GM23248 (cell line): ENCODE results near the gene MYO18B. TPM values are rescaled to one million over a fixed set of nuclear protein-coding genes. Genes with fewer than 3 reads are reported as not detected.

Source experiments
- DNase-seq: peaks from one replicate; pipeline ENCODE4 v3.0.0-alpha.2; 2015
- H2AFZ ChIP-seq: fragments of 200-600 bp; sonication (generic); 2 replicates; pipeline ENCODE4 v1.6.1; 2016; ENCODE audit warnings: antibody characterized with exemption
- H3F3A ChIP-seq: fragments of 200-600 bp; sonication (generic); 2 replicates; pipeline ENCODE4 v1.6.1; 2016; ENCODE audit warnings: mild to moderate bottlenecking, antibody characterized with exemption, mixed run types; ENCODE audit not compliant: insufficient read depth
- H3K27ac ChIP-seq: fragments of 200-600 bp; sonication (generic); 2 replicates; pipeline ENCODE4 v1.5.1; 2016; ENCODE audit warnings: mild to moderate bottlenecking
- H3K27me3 ChIP-seq: fragments of 200-600 bp; sonication (generic); replicated peaks from 2 replicates; pipeline ENCODE4 v1.6.1; 2016; ENCODE audit warnings: mild to moderate bottlenecking; ENCODE audit not compliant: insufficient read depth
- H3K36me3 ChIP-seq: fragments of 200-600 bp; sonication (generic); 2 replicates; pipeline ENCODE4 v1.6.1; 2016; ENCODE audit warnings: low read depth, mild to moderate bottlenecking
- H3K4me1 ChIP-seq: fragments of 200-600 bp; sonication (generic); 2 replicates; pipeline ENCODE4 v1.6.1; 2016; ENCODE audit warnings: mild to moderate bottlenecking; ENCODE audit not compliant: insufficient read depth
- H3K4me2 ChIP-seq: fragments of 200-600 bp; sonication (generic); one replicate; pipeline ENCODE4 v1.6.1; 2016; ENCODE audit warnings: mild to moderate bottlenecking; ENCODE audit not compliant: unreplicated experiment
- H3K4me3 ChIP-seq: fragments of 200-600 bp; sonication (generic); 2 replicates; pipeline ENCODE4 v1.5.1; 2016; ENCODE audit warnings: mild to moderate bottlenecking
- H3K79me2 ChIP-seq: fragments of 200-600 bp; sonication (generic); 2 replicates; pipeline ENCODE4 v1.6.1; 2016; ENCODE audit warnings: mild to moderate bottlenecking; ENCODE audit not compliant: insufficient read depth
- H3K9ac ChIP-seq: fragments of 200-600 bp; sonication (generic); 2 replicates; pipeline ENCODE4 v1.6.1; 2016; ENCODE audit warnings: mild to moderate bottlenecking
- H3K9me2 ChIP-seq: fragments of 200-600 bp; sonication (generic); 2 replicates; pipeline ENCODE4 v1.6.1; 2016; ENCODE audit warnings: mixed run types, mild to moderate bottlenecking, moderate library complexity; ENCODE audit not compliant: insufficient read depth
- H3K9me3 ChIP-seq: fragments of 200-600 bp; sonication (generic); one replicate; pipeline ENCODE4 v1.6.1; 2017; ENCODE audit warnings: low read depth
- H4K20me1 ChIP-seq: fragments of 200-600 bp; sonication (generic); 2 replicates; pipeline ENCODE4 v1.6.0; 2016; ENCODE audit not compliant: insufficient read depth
- EZH2 ChIP-seq: fragments of 200-600 bp; sonication (generic); IDR thresholded peaks from 2 replicates; pipeline ENCODE4 v1.6.1; 2018; ENCODE audit warnings: antibody characterized with exemption, mild to moderate bottlenecking; ENCODE audit not compliant: insufficient read depth, poor library complexity, severe bottlenecking
- EZH2phosphoT487 ChIP-seq: fragments of 200-600 bp; sonication (generic); IDR thresholded peaks from 2 replicates; pipeline ENCODE4 v1.6.1; 2018; ENCODE audit warnings: antibody characterized with exemption, moderate library complexity, mild to moderate bottlenecking, low read depth; ENCODE audit not compliant: insufficient read depth
- WGBS, 2 experiments: methylation state at CpG; one replicate each; pipeline ENCODE4 v1.1.6; 2015 to 2017; ENCODE audit warnings: low lambda C conversion rate in 2 of 2, low coverage in 1 of 2; ENCODE audit errors: missing lambda C conversion rate in 2 of 2; 5-methylcytosine and 5-hydroxymethylcytosine counted together
- in situ Hi-C: fragments of 300-500 bp; cut with MboI; formaldehyde crosslinking; loops from 2 replicates; pipeline ENCODE4 v1.15.0; 2020
- polyA plus RNA-seq: library from polyadenylated mRNA; unstranded; fragments of >200 nt; fragmentation: Nextera tagmentation; extraction: Ambion mirVana; gene quantifications from 2 replicates; pipeline ENCODE4 v1.2.1, GENCODE V29; 2016
- total RNA-seq: library from RNA; depleted of rRNA; stranded (reverse); fragments of >200 nt; shearing (Covaris generic); gene quantifications from 2 replicates; pipeline ENCODE4 v1.2.3, GENCODE V29; 2014

MYO18B gene
- total and polyA plus RNA-seq, 2 experiments from 2014 or later = not detected

DNA sequence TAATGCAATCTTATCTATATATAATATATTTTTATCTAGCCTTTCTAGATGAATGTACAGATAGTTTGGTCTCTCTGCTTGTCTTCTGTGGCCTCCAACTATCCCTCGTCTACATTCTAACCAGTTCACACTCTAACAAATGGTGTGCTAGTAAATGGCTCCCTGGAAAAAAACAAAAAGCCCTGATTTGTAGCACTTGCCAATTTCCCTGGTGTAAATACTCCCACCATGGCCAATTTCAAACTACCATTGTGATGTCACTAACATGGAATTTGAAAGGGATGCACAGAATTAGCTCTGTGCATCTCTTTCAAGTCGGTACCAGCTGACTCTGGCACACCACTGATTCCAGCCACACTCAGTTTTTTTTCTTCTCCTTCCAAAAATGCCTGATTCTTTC lies 154.6 kb downstream of the MYO18B start:
- Histone ChIP-seq H3K9me3 (no peaks in the 10 kb centered on the region), H3K79me2 (no peaks in the 10 kb centered on the region), H3F3A (no peaks in the 10 kb centered on the region), H3K9me2 (no peaks in the 10 kb centered on the region), H3K9ac (no peak overlapping the region), H3K4me2 (no peak overlapping the region), H3K27ac (no peak overlapping the region), H3K4me3 (no peak overlapping the region), H3K4me1 (no peaks in the 10 kb centered on the region), H3K36me3 (no peaks in the 10 kb centered on the region), H2AFZ (no peak overlapping the region), H4K20me1 (no peaks in the 10 kb centered on the region), H3K27me3 (no peaks in the 10 kb centered on the region)
- TF ChIP-seq EZH2phosphoT487 = no peak
- TF ChIP-seq EZH2 = no peak
- DNase-seq = no peak
- WGBS, 2 experiments = 3 to 4% methylated on average over 2 of the region's 2 CpGs
- in situ Hi-C loops = no loop called here

GRCh38 chr22:25898707-25899365 lies 156.8 kb downstream of the MYO18B start:
- Histone ChIP-seq H3K4me1 (no peaks in the 10 kb centered on the region), H3K79me2 (no peaks in the 10 kb centered on the region), H3K9me2 (no peaks in the 10 kb centered on the region), H3K27me3 (no peaks in the 10 kb centered on the region), H3K9me3 (no peaks in the 10 kb centered on the region), H4K20me1 (no peaks in the 10 kb centered on the region), H3K36me3 (no peaks in the 10 kb centered on the region), H3K9ac (no peak overlapping the region), H3K4me2 (no peak overlapping the region), H3K27ac (no peak overlapping the region), H2AFZ (no peak overlapping the region), H3K4me3 (no peak overlapping the region), H3F3A (no peaks in the 10 kb centered on the region)
- in situ Hi-C loops = no loop called here
- TF ChIP-seq EZH2phosphoT487 = no peak
- no peak for TF ChIP-seq EZH2
- no peak for DNase-seq
- 26 to 29% methylated on average over 11 of the region's 11 CpGs for WGBS, 2 experiments

DNA sequence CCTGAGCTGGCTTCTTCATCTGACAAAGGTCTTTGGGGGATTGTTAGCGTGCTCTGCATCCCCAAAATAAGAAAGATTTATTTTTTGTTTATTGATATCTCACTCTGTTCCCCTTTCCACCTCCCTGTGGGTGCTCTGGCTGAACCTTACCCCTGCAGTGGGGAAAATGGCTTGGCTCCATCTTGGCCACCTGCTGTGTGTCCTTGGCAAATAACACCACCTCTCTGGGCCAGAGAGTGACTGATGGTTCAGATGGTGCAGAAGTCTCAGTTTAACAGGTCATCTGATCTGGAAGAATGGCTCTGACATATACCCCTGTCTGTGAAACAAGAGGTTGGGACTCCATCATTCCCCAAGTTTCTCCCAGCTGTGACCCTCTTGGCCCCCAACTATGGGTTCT lies 157.6 kb downstream of the MYO18B start:
- Histone ChIP-seq H3K9me3 (no peaks in the 10 kb centered on the region), H3K9ac (no peak overlapping the region), H3K27ac (no peak overlapping the region), H4K20me1 (no peaks in the 10 kb centered on the region), H3K9me2 (no peaks in the 10 kb centered on the region), H3K27me3 (no peaks in the 10 kb centered on the region), H3K4me1 (no peaks in the 10 kb centered on the region), H3K79me2 (no peaks in the 10 kb centered on the region), H3K36me3 (no peaks in the 10 kb centered on the region), H3K4me3 (no peak overlapping the region), H3K4me2 (no peak overlapping the region), H3F3A (no peaks in the 10 kb centered on the region), H2AFZ (no peak overlapping the region)
- 29 to 34% methylated on average over 1 of the region's 1 CpG for WGBS, 2 experiments
- in situ Hi-C loops = no loop called here
- TF ChIP-seq EZH2phosphoT487 = no peak
- TF ChIP-seq EZH2 = no peak
- DNase-seq = no peak

DNA sequence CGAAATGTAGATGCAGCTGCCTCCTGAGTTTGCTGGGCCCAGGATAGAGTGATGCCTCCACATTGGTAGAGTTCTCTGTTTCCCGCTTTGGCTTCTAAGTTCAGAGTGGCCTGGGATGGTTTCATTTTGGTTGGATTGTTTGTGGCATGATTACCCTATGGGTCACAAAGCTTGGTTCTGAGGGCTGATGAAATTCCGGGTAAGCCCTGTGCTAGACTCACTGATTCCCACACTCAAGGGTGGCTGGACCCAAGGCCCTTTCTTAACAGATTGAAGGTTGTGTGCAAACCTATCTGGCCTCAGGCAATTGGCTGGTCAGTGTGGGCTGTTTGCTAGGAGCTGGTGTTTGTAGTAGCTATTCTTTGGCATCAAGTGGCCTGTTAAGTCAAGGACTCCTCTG lies 158.4 kb downstream of the MYO18B start:
- H3F3A ChIP-seq = no peaks in the 10 kb centered on the region
- H3K4me3 ChIP-seq = no peak overlapping the region
- H3K36me3 ChIP-seq = no peaks in the 10 kb centered on the region
- H3K4me1 ChIP-seq = no peaks in the 10 kb centered on the region
- H3K27ac ChIP-seq = no peak overlapping the region
- WGBS, 2 experiments = 21 to 24% methylated on average over 3 of the region's 3 CpGs
- H3K27me3 ChIP-seq = no peaks in the 10 kb centered on the region
- H3K9me3 ChIP-seq = no peaks in the 10 kb centered on the region
- H3K79me2 ChIP-seq = no peaks in the 10 kb centered on the region
- no peaks in the 10 kb centered on the region for H3K9me2 ChIP-seq
- H3K9ac ChIP-seq = no peak overlapping the region
- no peak overlapping the region for H3K4me2 ChIP-seq
- in situ Hi-C loops = no loop called here
- no peak for TF ChIP-seq EZH2phosphoT487
- TF ChIP-seq EZH2 = no peak
- no peak overlapping the region for H2AFZ ChIP-seq
- no peaks in the 10 kb centered on the region for H4K20me1 ChIP-seq
- DNase-seq = no peak
